Mucosa of gallbladder (tissue), 1 donor: ENCODE results near the gene NKX2-8. TPM values are rescaled to one million over a fixed set of nuclear protein-coding genes. Genes with fewer than 3 reads are reported as not detected.

Experiments
- DNase-seq: peaks from one replicate; pipeline ENCODE4 v3.0.0-alpha.2; 2020; ENCODE audit warnings: low spot score
- total RNA-seq: library from RNA; stranded (reverse); gene quantifications from one replicate; pipeline ENCODE4 v1.2.1, GENCODE V29; 2021
- donor health status: DM: no; HTN: no; CAD: no.

NKX2-8 gene
- not detected for total RNA-seq

- DNase-seq: no peak
Measured at GRCh38 chr14:36582011-36582873, at the start of gene NKX2-8. Gene NKX2-8, minus strand, starts transcription at chr14:36582614. Its CDS starts 225 bp downstream, at chr14:36582389.

GRCh38 chr14:36627981-36628380 lies 45.6 kb upstream of the NKX2-8 start:
- no peak for DNase-seq

DNA sequence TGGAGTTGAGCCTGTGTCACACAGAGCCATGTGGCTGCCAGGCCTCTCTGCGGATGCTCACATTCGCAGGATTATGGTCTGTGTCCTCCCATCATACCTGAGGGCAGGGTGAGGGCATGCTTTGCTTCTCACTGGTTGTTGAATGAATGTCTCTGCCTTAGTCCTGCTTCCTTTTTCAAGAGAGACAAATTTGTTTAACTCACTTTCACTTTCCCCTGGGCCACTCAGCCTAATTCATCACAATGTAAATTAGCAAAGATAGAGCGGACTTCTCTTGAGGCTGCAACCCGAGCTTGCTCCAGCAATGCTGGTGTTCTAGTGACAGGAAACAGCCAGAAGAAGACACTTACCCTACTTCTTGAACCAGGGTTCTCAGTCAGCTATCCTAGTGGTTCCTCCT lies 43.7 kb upstream of the NKX2-8 start:
- DNase-seq: no peak

GRCh38 chr14:36625436-36625835 lies 43.0 kb upstream of the NKX2-8 start:
- DNase-seq: no peak

- no peak for DNase-seq
Measured at GRCh38 chr14:36625014-36625413, 42.6 kb upstream of the NKX2-8 start.

GRCh38 chr14:36619853-36620252 lies 37.4 kb upstream of the NKX2-8 start:
- no peak for DNase-seq

- no peak for DNase-seq
Measured at GRCh38 chr14:36619131-36619530, 36.7 kb upstream of the NKX2-8 start.

- DNase-seq: no peak
Measured at GRCh38 chr14:36618641-36619040, 36.2 kb upstream of the NKX2-8 start.

DNA sequence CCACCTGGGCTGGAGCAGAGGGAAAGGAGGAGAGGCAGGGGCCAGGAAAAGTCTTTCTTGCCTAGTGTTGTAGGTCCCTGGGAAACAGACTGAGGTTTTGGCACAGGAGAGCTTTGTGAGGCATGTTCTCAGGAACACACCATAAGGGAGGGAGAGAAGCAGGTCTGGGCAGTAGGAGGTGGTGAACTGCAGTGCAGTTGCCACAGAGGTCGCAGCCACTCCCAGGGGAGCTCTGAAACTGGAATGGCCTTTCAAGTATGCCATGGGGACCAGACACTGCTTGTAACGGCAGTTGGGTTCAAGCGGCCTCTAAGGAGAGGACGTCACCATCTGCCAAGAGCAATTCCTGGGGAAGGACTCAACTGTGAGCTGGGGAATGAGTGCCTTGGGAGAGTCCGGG lies 35.4 kb upstream of the NKX2-8 start:
- no peak for DNase-seq

- DNase-seq: no peak
Measured at GRCh38 chr14:36605506-36605857, 23.1 kb upstream of the NKX2-8 start.

DNA sequence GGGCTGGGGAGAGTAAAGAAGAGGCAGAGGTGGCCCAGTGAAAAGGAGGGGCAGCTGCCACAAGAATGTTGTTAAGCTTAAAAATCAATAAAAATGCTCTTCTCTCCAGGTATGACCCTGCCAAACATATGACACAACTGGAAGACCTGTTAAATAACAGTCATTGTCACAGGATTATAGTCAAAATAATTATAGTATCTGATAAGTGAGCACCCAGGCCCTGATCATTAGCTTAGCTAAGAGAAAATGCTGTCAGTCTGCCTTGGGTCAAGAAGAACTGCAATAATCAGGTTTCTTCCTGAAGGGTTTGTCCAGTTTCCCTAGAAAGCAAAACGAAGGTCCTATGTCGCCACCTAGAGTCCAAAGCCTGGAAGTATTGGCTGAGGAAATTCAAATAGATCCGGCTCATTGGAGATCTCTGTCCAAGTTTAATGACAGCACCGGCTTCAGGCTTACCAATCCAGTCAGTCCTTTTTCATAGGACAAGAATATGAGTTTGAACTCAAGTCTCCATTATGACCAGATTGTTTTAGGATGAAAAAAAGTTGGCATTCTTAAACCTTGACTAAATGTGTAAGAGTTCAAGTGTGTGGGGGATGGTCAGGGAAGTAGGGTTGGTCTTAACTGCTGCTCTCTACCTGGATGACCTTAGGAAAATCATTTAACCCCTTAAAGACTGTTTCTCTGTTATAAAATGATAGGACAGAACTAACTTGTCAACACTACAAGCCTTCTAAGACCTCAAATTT lies 22.5 kb upstream of the NKX2-8 start:
- DNase-seq: peak; percentile 51

- DNase-seq: no peak
Measured at GRCh38 chr14:36600431-36600830, 18.0 kb upstream of the NKX2-8 start.

- no peak for DNase-seq
Measured at GRCh38 chr14:36591482-36591881, 9.1 kb upstream of the NKX2-8 start.

DNA sequence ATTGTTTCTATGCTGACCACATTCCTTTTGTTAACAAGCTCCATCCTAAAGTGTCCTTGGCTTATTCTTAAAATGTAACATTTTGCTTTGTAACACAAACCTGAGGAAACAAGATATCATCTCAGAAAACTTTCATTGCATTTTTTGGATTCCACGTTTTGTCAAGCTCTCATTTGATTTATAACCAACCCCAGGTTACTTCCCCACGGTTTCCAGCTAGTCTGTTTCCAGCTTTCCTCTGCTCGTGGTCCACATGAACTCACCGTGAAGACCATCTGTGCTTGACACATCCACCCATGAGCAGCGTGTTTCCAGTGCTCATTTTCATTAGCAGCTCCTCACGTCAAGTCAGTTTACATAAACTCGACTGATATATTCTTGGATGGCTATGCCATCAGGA lies 6.4 kb upstream of the NKX2-8 start:
- DNase-seq: no peak

DNA sequence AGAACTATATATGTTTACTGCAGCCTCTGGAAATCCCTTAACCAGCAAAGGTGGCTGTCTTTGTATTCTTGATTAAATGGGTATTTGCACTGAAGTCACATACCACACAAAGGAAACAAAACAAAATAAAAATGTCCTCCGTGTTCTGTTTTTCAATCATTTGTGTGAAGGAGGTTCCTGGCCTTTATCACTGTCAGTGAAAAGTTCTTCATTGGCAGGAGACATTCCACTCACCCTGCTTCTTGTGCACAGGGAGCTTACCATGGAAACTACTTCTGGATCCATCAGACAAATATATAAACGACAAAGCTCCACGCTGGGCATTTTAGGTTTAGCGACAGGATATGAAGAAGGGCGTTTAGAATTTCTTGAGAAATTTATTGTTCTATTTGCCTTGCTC lies 5.7 kb upstream of the NKX2-8 start:
- DNase-seq: no peak

GRCh38 chr14:36585100-36585499 lies 2.7 kb upstream of the NKX2-8 start:
- DNase-seq: no peak

GRCh38 chr14:36583893-36584811 lies 1.7 kb upstream of the NKX2-8 start:
- no peak for DNase-seq

- DNase-seq: no peak
Measured at GRCh38 chr14:36583242-36583892, 953 bp upstream of the NKX2-8 start.

- DNase-seq: no peak
Measured at GRCh38 chr14:36582874-36583241, 444 bp upstream of the NKX2-8 start.

DNA sequence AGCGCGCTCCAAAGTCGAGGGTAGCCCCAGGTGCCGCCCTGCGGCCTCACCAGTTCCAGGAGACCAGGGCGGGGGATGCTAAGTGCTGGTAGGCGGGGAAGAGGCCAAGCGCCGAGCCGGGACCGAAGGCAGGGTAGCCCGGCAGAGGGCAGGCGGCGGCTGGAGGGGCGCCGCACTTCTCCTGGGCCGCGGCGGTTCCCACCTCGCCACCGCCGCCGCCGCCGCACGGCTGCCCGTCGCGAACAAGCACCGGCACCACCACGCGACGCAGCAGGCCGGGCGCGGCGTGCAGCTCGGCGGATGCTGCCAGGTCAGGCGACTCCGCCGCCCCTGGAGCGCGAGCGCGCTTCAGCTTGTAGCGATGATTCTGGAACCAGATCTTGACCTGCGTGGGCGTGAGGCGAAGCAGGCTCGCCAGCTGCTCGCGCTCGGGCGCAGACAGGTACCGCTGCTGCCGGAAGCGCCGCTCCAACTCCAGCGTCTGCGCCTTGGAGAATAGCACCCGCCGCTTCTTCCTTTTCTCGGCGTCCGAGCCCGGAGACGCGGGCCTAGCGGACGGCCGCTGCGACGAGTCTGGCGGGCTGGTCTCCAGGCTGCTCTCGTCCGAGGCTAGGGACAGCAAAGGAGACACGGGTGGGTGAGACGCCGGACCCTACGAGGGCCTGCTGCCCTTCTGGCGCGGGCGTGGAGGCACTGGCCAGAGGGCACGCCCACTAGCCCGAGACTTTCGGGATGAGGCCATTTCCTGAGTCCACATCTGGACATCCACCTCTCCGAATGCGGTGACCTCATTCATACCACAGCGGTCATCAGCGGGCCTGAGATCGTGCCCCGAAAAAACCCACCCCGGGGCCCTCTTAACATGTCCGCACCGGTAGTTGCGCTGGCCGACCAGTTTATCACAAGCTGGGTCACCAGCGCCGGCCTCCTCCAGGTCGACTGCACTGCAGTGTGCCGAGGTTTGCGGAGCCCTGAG lies 1.3 kb downstream of the NKX2-8 start:
- no peak for DNase-seq
